CD14-positive monocyte (primary cell): ENCODE measurements around the gene SLC8A2. TPM values are rescaled to one million over a fixed set of nuclear protein-coding genes. Genes with fewer than 3 reads are reported as not detected.
"Not testable (repeated sequence)": the region's sequence is repeated elsewhere in the genome, so short reads cannot be mapped to it uniquely, and the experiment has no call there.

Source experiments
- DNase-seq, 3 donors: peaks; one replicate each; pipeline ENCODE4 v3.0.0-alpha.2; 2011 to 2022
- H2AFZ ChIP-seq: 2 replicates; pipeline ENCODE4 v1.6.0; 2012; ENCODE audit warnings: mild to moderate bottlenecking, low read depth, low read length, inconsistent platforms; ENCODE audit not compliant: insufficient read depth, poor library complexity, severe bottlenecking
- H3K27ac ChIP-seq, 2 donors: 1 replicate in 1 of 2; 2 replicates in 1 of 2; pipeline ENCODE4 v1.5.1; 2012 to 2013; ENCODE audit warnings: low read length in 2 of 2, control low read depth in 1 of 2, inconsistent platforms in 1 of 2, low read depth in 1 of 2, mild to moderate bottlenecking in 1 of 2
- H3K27me3 ChIP-seq, 2 donors: one replicate each; pipeline versions ENCODE4 v1.6.0 to v1.6.1; 2011 to 2013; ENCODE audit warnings: low read length in 2 of 2; ENCODE audit not compliant: control insufficient read depth in 2 of 2, insufficient read depth in 2 of 2
- H3K36me3 ChIP-seq, 2 donors: replicated peaks in 1 of 2; 1 replicate in 1 of 2; 2 replicates in 1 of 2; pipeline versions ENCODE4 v1.5.1 to v1.6.1; 2012 to 2013; ENCODE audit warnings: low read length in 2 of 2, control low read depth in 1 of 2, inconsistent platforms in 1 of 2, mild to moderate bottlenecking in 1 of 2; ENCODE audit not compliant: insufficient read depth in 2 of 2, control insufficient read depth in 1 of 2
- H3K4me1 ChIP-seq, 2 donors: 1 replicate in 1 of 2; 2 replicates in 1 of 2; pipeline versions ENCODE4 v1.5.1 to v1.6.1; 2012 to 2013; ENCODE audit warnings: low read length in 2 of 2, control low read depth in 1 of 2, inconsistent platforms in 1 of 2, mild to moderate bottlenecking in 1 of 2, moderate library complexity in 1 of 2; ENCODE audit not compliant: insufficient read depth in 2 of 2, control insufficient read depth in 1 of 2
- H3K4me2 ChIP-seq: replicated peaks from 2 replicates; pipeline ENCODE3; 2012; ENCODE audit warnings: low read length, moderate library complexity, mild to moderate bottlenecking; ENCODE audit not compliant: poor library complexity, severe bottlenecking; ENCODE audit errors: extremely low read depth
- H3K4me3 ChIP-seq, 3 experiments: fragments of 200-600 bp in 1 of 3; sonication (generic) in 1 of 3; replicated peaks in 1 of 3; 1 replicate in 2 of 3; 2 replicates in 1 of 3; pipeline ENCODE4 v1.5.1; 2011 to 2013; ENCODE audit warnings: low read length in 3 of 3, mild to moderate bottlenecking in 3 of 3, control low read depth in 2 of 3, low read depth in 2 of 3, inconsistent platforms in 1 of 3, moderate library complexity in 1 of 3
- H3K79me2 ChIP-seq: 2 replicates; pipeline ENCODE4 v1.6.0; 2012; ENCODE audit warnings: mild to moderate bottlenecking, control low read depth, inconsistent platforms, low read length, moderate library complexity; ENCODE audit not compliant: insufficient read depth
- H3K9ac ChIP-seq: 2 replicates; pipeline ENCODE4 v1.6.0; 2017; ENCODE audit warnings: low read length, mild to moderate bottlenecking; ENCODE audit not compliant: insufficient read depth, poor library complexity, severe bottlenecking
- H3K9me3 ChIP-seq, 2 donors: replicated peaks in 1 of 2; 1 replicate in 1 of 2; 2 replicates in 1 of 2; pipeline versions ENCODE4 v1.5.1 to v1.6.1; 2012 to 2013; ENCODE audit warnings: low read length in 2 of 2, control low read depth in 1 of 2; ENCODE audit not compliant: control insufficient read depth in 1 of 2, insufficient read depth in 1 of 2
- H4K20me1 ChIP-seq: 2 replicates; pipeline ENCODE4 v1.6.0; 2012; ENCODE audit warnings: mild to moderate bottlenecking, low read length, control low read depth, moderate library complexity; ENCODE audit not compliant: insufficient read depth
- H3K27ac Mint-ChIP-seq, 7 donors: one replicate each; pipeline ENCODE4 v1.8.0; 2020; ENCODE audit warnings: mild to moderate bottlenecking in 7 of 7, mixed read lengths in 7 of 7, moderate library complexity in 6 of 7, inconsistent platforms in 2 of 7
- H3K27me3 Mint-ChIP-seq, 3 donors: one replicate each; pipeline ENCODE4 v1.8.0; 2021 to 2022; ENCODE audit warnings: low read depth in 3 of 3, mild to moderate bottlenecking in 3 of 3, mixed read lengths in 3 of 3, moderate library complexity in 3 of 3, inconsistent platforms in 1 of 3
- H3K36me3 Mint-ChIP-seq, 2 donors: one replicate each; pipeline ENCODE4 v1.8.0; 2020; ENCODE audit warnings: mixed read lengths in 2 of 2, inconsistent platforms in 1 of 2, mild to moderate bottlenecking in 1 of 2
- H3K4me1 Mint-ChIP-seq: one replicate; pipeline ENCODE4 v1.8.0; 2020; ENCODE audit warnings: mild to moderate bottlenecking, mixed read lengths
- H3K4me3 Mint-ChIP-seq, 2 donors: one replicate each; pipeline ENCODE4 v1.8.0; 2020; ENCODE audit warnings: mild to moderate bottlenecking in 2 of 2, mixed read lengths in 2 of 2, moderate library complexity in 1 of 2
- H3K9me3 Mint-ChIP-seq, 7 donors: one replicate each; pipeline ENCODE4 v1.8.0; 2020 to 2022; ENCODE audit warnings: mixed read lengths in 7 of 7, mild to moderate bottlenecking in 6 of 7, moderate library complexity in 6 of 7, inconsistent platforms in 2 of 7
- CTCF ChIP-seq: fragments of 200-600 bp; IDR thresholded peaks from one replicate; pipeline ENCODE4 v1.8.0; 2022; ENCODE audit warnings: antibody characterized with exemption, mild to moderate bottlenecking
- WGBS: methylation state at CpG from one replicate; pipeline ENCODE4 v1.1.5; 2013; ENCODE audit warnings: missing lambda C conversion rate; ENCODE audit not compliant: insufficient coverage; 5-methylcytosine and 5-hydroxymethylcytosine counted together
- intact Hi-C, 2 donors: fragments of 100-400 bp; cut with micrococcal nuclease; formaldehyde crosslinking; loops; one replicate each; pipeline versions ENCODE4 v1.15.0 to v1.15.1; 2023
- polyA plus RNA-seq, 3 donors: library from polyadenylated mRNA; depleted of rRNA in 1 of 3; unstranded in 2 of 3; stranded (reverse) in 1 of 3; fragments of 300-500 nt in 2 of 3; fragments of >200 nt in 1 of 3; fragmentation: Illumina TruSeq in 2 of 3; gene quantifications; 1 replicate in 2 of 3; 2 replicates in 1 of 3; pipeline ENCODE4 v1.2.3, GENCODE V29; 2012 to 2021

SLC8A2 gene
- polyA plus RNA-seq, 3 donors = not detected

DNA sequence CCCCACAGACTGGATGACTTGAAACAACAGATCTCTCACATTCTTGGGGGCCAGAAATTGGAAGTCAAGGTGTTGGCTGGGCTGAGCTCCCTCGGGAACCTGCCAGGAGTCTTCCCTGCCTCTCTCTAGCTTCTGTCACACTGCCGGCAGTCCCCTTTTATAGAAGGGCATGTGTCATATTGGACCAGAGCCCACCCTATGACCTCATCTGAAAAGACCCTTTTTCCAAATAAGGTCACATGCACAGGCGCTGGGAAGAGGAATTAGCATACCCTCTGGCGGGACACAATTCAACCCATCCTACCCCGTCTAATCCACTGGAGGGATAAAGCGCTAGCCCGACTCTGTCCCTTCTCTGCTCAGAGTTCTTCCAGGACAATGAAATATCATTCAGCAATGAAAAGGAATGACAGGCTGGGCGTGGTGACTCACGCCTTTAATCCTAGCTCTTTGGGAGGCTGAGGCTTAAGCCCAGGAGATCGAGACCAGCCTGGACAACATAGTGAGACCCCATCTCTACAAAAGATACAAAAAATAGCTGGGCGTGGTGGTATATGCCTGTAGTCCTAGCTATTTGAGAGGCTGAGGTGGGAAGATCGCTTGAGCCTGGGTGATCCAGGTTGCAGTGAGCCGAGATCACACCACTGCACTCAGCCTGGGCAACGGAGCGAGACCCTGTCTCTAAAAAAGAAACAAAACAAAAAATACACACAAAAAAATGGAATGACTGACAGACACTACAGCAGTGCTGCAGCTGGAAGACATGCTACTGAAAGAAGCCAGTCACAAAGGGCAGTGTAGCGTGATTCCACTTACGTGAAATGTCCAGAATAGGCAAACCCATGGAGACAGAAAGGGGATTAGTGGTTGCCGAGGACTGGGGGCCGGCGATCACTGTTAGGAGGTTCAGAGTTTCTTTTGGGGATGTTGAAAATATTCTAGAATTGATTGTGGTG, 80.9 kb downstream of the SLC8A2 start:
- Histone ChIP-seq H3K36me3 (no peaks in the 10 kb centered on the region), H3K79me2 (no peaks in the 10 kb centered on the region), H3K27ac (peak overlapping the region; percentile 98 to 100), H3K9ac (peak overlapping the region; percentile 47), H3K9me3 (no peaks in the 10 kb centered on the region), H3K27me3 (peaks cover 0 to 3% of the 10 kb centered on the region in 2 donors), H4K20me1 (no peaks in the 10 kb centered on the region), H3K4me1 (peaks cover 50 to 53% of the 10 kb centered on the region in 2 donors), H3K4me3 (no peak overlapping the region), H3K4me2 (peak overlapping the region; percentile 26), H2AFZ (no peak overlapping the region)
- H3K4me3 Mint-ChIP-seq = peak overlapping the region in 1 of 2 donors; percentile 31
- H3K4me1 Mint-ChIP-seq = peaks cover 51% of the 10 kb centered on the region
- peak overlapping the region; percentile 100 for H3K27ac Mint-ChIP-seq
- H3K9me3 Mint-ChIP-seq = peaks cover 0 to 3% (median 0%) of the 10 kb centered on the region in 7 donors
- no peak for TF ChIP-seq CTCF
- peak in 2 of 3 donors; percentile 16 to 29 for DNase-seq
- H3K27me3 Mint-ChIP-seq = peaks cover 15 to 24% (median 17%) of the 10 kb centered on the region in 3 donors
- H3K36me3 Mint-ChIP-seq = no peaks in the 10 kb centered on the region
- 84% methylated on average over 8 of the region's 20 CpGs for WGBS
- intact Hi-C loops = loop anchor here (1.0 to 5.0 kb wide), 5 partner anchors 36 to 107 kb away; partner anchors contain the start of gene DHX34 (in 1 of the 2)

DNA sequence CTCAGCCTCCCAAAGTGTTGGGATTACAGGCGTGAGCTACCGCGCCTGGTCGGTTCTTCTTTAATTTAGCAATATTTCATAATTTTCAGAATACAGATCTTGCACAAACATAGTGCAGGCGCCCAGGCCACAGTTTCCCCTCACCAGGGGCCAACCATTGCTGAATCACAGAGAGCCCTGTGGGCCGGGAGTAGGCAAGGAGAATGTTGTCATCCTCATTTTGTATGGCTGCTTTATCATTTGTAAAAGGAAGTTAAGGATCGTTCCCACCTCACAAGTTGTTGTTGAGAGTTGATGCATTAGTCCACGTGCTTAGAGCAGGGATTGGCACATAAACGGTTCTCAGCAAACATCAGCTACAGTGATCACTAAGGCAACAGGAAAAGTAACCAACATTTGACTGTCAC, 82.5 kb downstream of the SLC8A2 start:
- Histone ChIP-seq H4K20me1 (no peaks in the 10 kb centered on the region), H3K36me3 (no peaks in the 10 kb centered on the region), H2AFZ (no peak overlapping the region), H3K79me2 (no peaks in the 10 kb centered on the region), H3K4me1 (peaks cover 59 to 66% of the 10 kb centered on the region in 2 donors), H3K4me3 (no peak overlapping the region), H3K9me3 (no peaks in the 10 kb centered on the region), H3K9ac (peak overlapping the region; percentile 90), H3K27ac (peak overlapping the region; percentile 98 to 100), H3K4me2 (no peak overlapping the region), H3K27me3 (peaks cover 0 to 3% of the 10 kb centered on the region in 2 donors)
- peaks cover 59% of the 10 kb centered on the region for H3K4me1 Mint-ChIP-seq
- peak; percentile 97 to 99 (median 99) for DNase-seq
- H3K4me3 Mint-ChIP-seq = peak overlapping the region in 1 of 2 donors; percentile 4
- H3K27me3 Mint-ChIP-seq = peaks cover 12 to 15% (median 13%) of the 10 kb centered on the region in 3 donors
- H3K9me3 Mint-ChIP-seq = peaks cover 0 to 3% (median 0%) of the 10 kb centered on the region in 7 donors
- peak overlapping the region; percentile 100 for H3K27ac Mint-ChIP-seq
- WGBS = 8% methylated on average over 2 of the region's 9 CpGs
- intact Hi-C loops = loop anchor here in 1 of 2 donors (2.0 kb wide), 1 partner anchor 18 kb away; no protein-coding TSS in a partner anchor
- TF ChIP-seq CTCF = no peak
- H3K36me3 Mint-ChIP-seq = no peaks in the 10 kb centered on the region

GRCh38 chr19:47388721-47389120, 83.0 kb downstream of the SLC8A2 start:
- Histone ChIP-seq H3K4me1 (peaks cover 63 to 71% of the 10 kb centered on the region in 2 donors), H3K27ac (peak overlapping the region; percentile 98 to 100), H3K4me3 (peak overlapping the region in 1 of 3 experiments; percentile 30), H3K9ac (peak overlapping the region; percentile 90)
- not testable (repeated sequence) for H3K36me3 Mint-ChIP-seq, H3K79me2 ChIP-seq, H3K9me3 Mint-ChIP-seq, H3K9me3 ChIP-seq, H3K36me3 ChIP-seq, H3K4me2 ChIP-seq, H3K27me3 ChIP-seq, H4K20me1 ChIP-seq, H2AFZ ChIP-seq
- Mint-ChIP-seq H3K4me3 (peak overlapping the region; percentile 51 to 55), H3K27me3 (peaks cover 9 to 13% (median 9%) of the 10 kb centered on the region in 3 donors), H3K4me1 (peaks cover 63% of the 10 kb centered on the region), H3K27ac (peak overlapping the region; percentile 100)
- WGBS = 0% methylated on average over 2 of the region's 5 CpGs
- intact Hi-C loops = loop anchor here in 1 of 2 donors (2.0 kb wide), 1 partner anchor 18 kb away; no protein-coding TSS in a partner anchor
- peak; percentile 84 to 90 (median 88) for DNase-seq
